Muscle of back (tissue), 10 donors: ENCODE results near the gene PPIG. TPM values are rescaled to one million over a fixed set of nuclear protein-coding genes. Genes with fewer than 3 reads are reported as not detected.

Experiments
- polyA plus RNA-seq, 10 donors: library from polyadenylated mRNA; unstranded; fragments of 120-200 nt; gene quantifications; one replicate each; pipeline ENCODE4 v1.2.1, GENCODE V29; 2013; ENCODE audit not compliant: insufficient read length in 10 of 10

The PPIG gene
- polyA plus RNA-seq, 10 donors, result 45.7 to 61.9 (median 53.1) TPM

Other genes starting within 250 kb of the PPIG start
- gene LRP2, start 221.8 kb upstream of the PPIG start, polyA plus RNA-seq, result under 1 TPM; 0.03 to 0.84 (median 0.13) TPM
- 1 to 10 TPM; 3.6 to 6.9 (median 4.9) TPM for gene BBS5, start 104.9 kb upstream of the PPIG start, polyA plus RNA-seq
- 1,000 to 10,000 TPM; 1,958 to 4,577 (median 3,328) TPM for gene KLHL41, start 74.6 kb upstream of the PPIG start, polyA plus RNA-seq
- 10 to 100 TPM; 15.4 to 31.6 (median 23.6) TPM for gene FASTKD1, start 10.5 kb upstream of the PPIG start, polyA plus RNA-seq
- gene CFAP210, start 110.1 kb downstream of the PPIG start, polyA plus RNA-seq, result under 1 TPM in 9 of 10 donors, not detected in 1; 0.12 to 0.53 (median 0.25) TPM
- 1 to 10 TPM; 3.4 to 7.2 (median 4.8) TPM for gene PHOSPHO2, start 110.1 kb downstream of the PPIG start, polyA plus RNA-seq
- gene KLHL23, start 149.5 kb downstream of the PPIG start, polyA plus RNA-seq, result 10 to 100 TPM; 25.7 to 39.6 (median 33.7) TPM
- 100 to 1,000 TPM; 103 to 135 (median 119) TPM for gene SSB, start 214.5 kb downstream of the PPIG start, polyA plus RNA-seq
- 10 to 100 TPM; 53.9 to 67.9 (median 57.8) TPM for gene METTL5, start 240.6 kb downstream of the PPIG start, polyA plus RNA-seq
- gene UBR3, start 243.1 kb downstream of the PPIG start, polyA plus RNA-seq, result 10 to 100 TPM; 32.4 to 68.2 (median 48.3) TPM